ENCODE measurements around the gene DDAH1. TPM values are rescaled to one million over a fixed set of nuclear protein-coding genes. Genes with fewer than 3 reads are reported as not detected.

Gene DDAH1
- total RNA-seq, 1 experiment from 2014 or later, result 22.8 TPM

GRCh38 chr1:85319491-85319890 lies 145.5 kb downstream of the DDAH1 start (continued):
- TF ChIP-seq ERG (CRISPR knock-in tag; IDR thresholded peaks at IDR 0.05), result no peak
- no peak for TF ChIP-seq ESRRA (CRISPR knock-in tag; IDR thresholded peaks at IDR 0.05; ENCODE audit: borderline replicate concordance)
- no peak for TF ChIP-seq GABPB1 (CRISPR knock-in tag; IDR thresholded peaks at IDR 0.05)
- TF ChIP-seq OVOL2 (CRISPR knock-in tag; IDR thresholded peaks at IDR 0.05; ENCODE audit: borderline replicate concordance), result no peak

- TF ChIP-seq ZNF219 (CRISPR knock-in tag; IDR thresholded peaks at IDR 0.05; ENCODE audit: borderline replicate concordance) (no peak), ZMAT4 (CRISPR knock-in tag; IDR thresholded peaks at IDR 0.05) (no peak), ZNF425 (CRISPR knock-in tag; conservative IDR thresholded peaks at IDR 0.05) (no peak), GTF2I (CRISPR knock-in tag; conservative IDR thresholded peaks at IDR 0.05) (no peak), PREB (CRISPR knock-in tag; IDR thresholded peaks at IDR 0.05; ENCODE audit: borderline replicate concordance) (no peak), CBFB (CRISPR knock-in tag; IDR thresholded peaks at IDR 0.05; ENCODE audit: low read depth) (no peak), AR (CRISPR knock-in tag; IDR thresholded peaks at IDR 0.05) (no peak), CREM (CRISPR knock-in tag; IDR thresholded peaks at IDR 0.05) (no peak), NR3C1 (CRISPR knock-in tag; conservative IDR thresholded peaks at IDR 0.05; ENCODE audit: low read depth) (no peak), HMGA2 (CRISPR knock-in tag; IDR thresholded peaks at IDR 0.05) (no peak), TP53 (CRISPR knock-in tag; IDR thresholded peaks at IDR 0.05) (no peak), USF1 (CRISPR knock-in tag; IDR thresholded peaks at IDR 0.05) (no peak), ZNF396 (CRISPR knock-in tag; IDR thresholded peaks at IDR 0.05; ENCODE audit: borderline replicate concordance) (no peak), FOXK1 (CRISPR knock-in tag; IDR thresholded peaks at IDR 0.05) (no peak), ARID4B (CRISPR knock-in tag; IDR thresholded peaks at IDR 0.05; ENCODE audit: borderline replicate concordance) (no peak), MAX (CRISPR knock-in tag; IDR thresholded peaks at IDR 0.05) (no peak), TCF7 (CRISPR knock-in tag; IDR thresholded peaks at IDR 0.05; ENCODE audit: low read depth) (no peak)
- no peak overlapping the region for H3K27ac Mint-ChIP-seq
- no peaks in the 10 kb centered on the region for H3K36me3 Mint-ChIP-seq
- H3K4me3 Mint-ChIP-seq, result no peak overlapping the region
- ChIA-PET POLR2A (no interaction called here), CTCF (no interaction called here)
- DNase-seq (ENCODE audit: low spot score), result no peak
- peaks cover 8% of the 10 kb centered on the region for H3K4me1 Mint-ChIP-seq
- no peaks in the 10 kb centered on the region for H3K9me3 Mint-ChIP-seq
- no peaks in the 10 kb centered on the region for H3K27me3 Mint-ChIP-seq (ENCODE audit: low read depth)
- no peak for ATAC-seq
These were observed 146.7 kb downstream of the DDAH1 start for GRCh38 chr1:85318217-85318616.

Data from WTC11 (cell line).